ENCODE measurements around the gene MXI1. TPM values are rescaled to one million over a fixed set of nuclear protein-coding genes. Genes with fewer than 3 reads are reported as not detected.

Gene MXI1
- total and polyA plus RNA-seq, 9 donors, result 41.9 to 100 (median 63.5) TPM

GRCh38 chr10:110162741-110163145 lies 44.7 kb upstream of the MXI1 start:
- no peak for DNase-seq
- TF ChIP-seq POLR2A (IDR thresholded peaks at IDR 0.05), result no peak
- no peak for TF ChIP-seq EP300 (IDR thresholded peaks at IDR 0.05)
- no peak for TF ChIP-seq CTCF (IDR thresholded peaks at IDR 0.05)
- H3K27ac ChIP-seq, result no peak overlapping the region
- no peak overlapping the region for H3K4me3 ChIP-seq
- no peaks in the 10 kb centered on the region for H3K36me3 ChIP-seq
- H3K4me1 ChIP-seq (ENCODE audit: insufficient read depth), result no peaks in the 10 kb centered on the region
- no peaks in the 10 kb centered on the region for H3K27me3 ChIP-seq
- 57 to 63% (median 61%) methylated on average over 6 of the region's 6 CpGs for WGBS, 3 donors
- H3K9me3 ChIP-seq, result no peaks in the 10 kb centered on the region
- intact Hi-C loops (cut with DNase I), result no loop called here

- Histone ChIP-seq H3K27ac (no peak overlapping the region), H3K4me1 (ENCODE audit: insufficient read depth) (no peaks in the 10 kb centered on the region), H3K27me3 (no peaks in the 10 kb centered on the region), H3K9me3 (no peaks in the 10 kb centered on the region), H3K4me3 (no peak overlapping the region), H3K36me3 (no peaks in the 10 kb centered on the region)
- TF ChIP-seq EP300 (IDR thresholded peaks at IDR 0.05), result no peak
- TF ChIP-seq CTCF (IDR thresholded peaks at IDR 0.05), result no peak
- no peak for TF ChIP-seq POLR2A (IDR thresholded peaks at IDR 0.05)
- intact Hi-C loops (cut with DNase I), result no loop called here
- no peak for DNase-seq
- WGBS, 3 donors, result 77 to 83% (median 81%) methylated on average over 5 of the region's 5 CpGs
Measured at GRCh38 chr10:110163192-110163773, 44.1 kb upstream of the MXI1 start.

- TF ChIP-seq POLR2A (IDR thresholded peaks at IDR 0.05) (no peak), EP300 (IDR thresholded peaks at IDR 0.05) (no peak), CTCF (IDR thresholded peaks at IDR 0.05) (no peak)
- no peak for DNase-seq
- H3K9me3 ChIP-seq, result no peaks in the 10 kb centered on the region
- H3K36me3 ChIP-seq, result no peaks in the 10 kb centered on the region
- H3K4me3 ChIP-seq, result no peak overlapping the region
- 49 to 57% (median 54%) methylated on average over 4 of the region's 4 CpGs for WGBS, 3 donors
- H3K27me3 ChIP-seq, result no peaks in the 10 kb centered on the region
- intact Hi-C loops (cut with DNase I), result no loop called here
- H3K27ac ChIP-seq, result no peak overlapping the region
- H3K4me1 ChIP-seq (ENCODE audit: insufficient read depth), result no peaks in the 10 kb centered on the region
Measured at GRCh38 chr10:110163841-110164240, 43.6 kb upstream of the MXI1 start.

- Histone ChIP-seq H3K36me3 (no peaks in the 10 kb centered on the region), H3K27me3 (no peaks in the 10 kb centered on the region), H3K4me3 (no peak overlapping the region), H3K9me3 (no peaks in the 10 kb centered on the region), H3K4me1 (ENCODE audit: insufficient read depth) (no peaks in the 10 kb centered on the region), H3K27ac (no peak overlapping the region)
- intact Hi-C loops (cut with DNase I), result loop anchor here in 1 of 4 donors (5.0 kb wide), 1 partner anchor 37 kb away; no protein-coding TSS in a partner anchor
- TF ChIP-seq CTCF (IDR thresholded peaks at IDR 0.05), result no peak
- no peak for TF ChIP-seq EP300 (IDR thresholded peaks at IDR 0.05)
- no peak for TF ChIP-seq POLR2A (IDR thresholded peaks at IDR 0.05)
- WGBS, 3 donors, result 72 to 81% (median 80%) methylated on average over 6 of the region's 6 CpGs
- DNase-seq, result no peak
Measured at GRCh38 chr10:110165239-110165638, 42.2 kb upstream of the MXI1 start.
